ENCODE measurements around the gene POLG. TPM values are rescaled to one million over a fixed set of nuclear protein-coding genes. Genes with fewer than 3 reads are reported as not detected.

Gene POLG
- polyA plus RNA-seq, 1 of the 3 experiments (the other 2 are of a cell fraction): 24.9 TPM

DNA sequence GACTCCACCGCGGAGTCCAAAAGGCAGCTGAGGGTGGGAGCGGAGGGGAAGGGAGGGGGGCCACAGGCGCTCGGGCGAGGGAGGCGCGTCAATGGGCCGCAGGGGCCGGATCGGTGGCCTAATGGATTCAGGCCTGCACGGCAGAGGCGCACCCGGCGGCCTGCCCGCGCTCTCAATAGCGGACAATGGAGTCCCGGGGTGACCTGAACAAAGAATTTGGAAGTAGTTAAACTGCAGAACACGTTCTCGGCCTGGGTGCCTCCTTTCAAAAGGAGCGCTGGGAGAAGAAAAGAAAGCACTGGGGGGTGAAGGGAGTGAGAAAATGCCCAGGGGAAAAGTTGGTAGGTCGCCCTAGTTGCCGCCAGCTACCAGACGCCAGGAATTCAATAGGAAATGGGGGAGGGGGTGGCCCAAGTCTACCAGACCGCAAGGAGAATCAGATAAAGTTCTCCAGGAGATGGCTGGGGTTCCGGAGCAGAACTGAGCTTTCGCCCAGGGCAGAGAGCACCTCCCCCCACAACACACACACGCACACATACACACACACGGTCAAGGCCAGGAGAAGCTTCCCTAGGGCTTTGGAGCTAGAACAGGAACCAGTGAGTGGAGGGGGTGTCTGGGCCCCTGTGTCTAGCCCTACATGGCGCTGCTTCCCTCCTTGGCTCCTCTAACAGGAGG lies 25.8 kb upstream of the POLG start:
- no peaks in the 10 kb centered on the region for H3K36me3 ChIP-seq (replicated peaks in 1 of 2; ENCODE audit: control insufficient read depth in 1 of 2, insufficient read depth in 2 of 2, low read length in 1 of 2)
- no peaks in the 10 kb centered on the region for H3K79me2 ChIP-seq (ENCODE audit: insufficient read depth)
- no peak overlapping the region for H3K9ac ChIP-seq
- H3K9me3 ChIP-seq: no peaks in the 10 kb centered on the region
- H3K27me3 ChIP-seq (ENCODE audit: insufficient read depth): peaks cover 45% of the 10 kb centered on the region
- H4K20me1 ChIP-seq (ENCODE audit: insufficient read depth): peaks cover 15% of the 10 kb centered on the region; the same call in 1 of the 2 replicates
- no peak for TF ChIP-seq YY1 (IDR thresholded peaks at IDR 0.05; ENCODE audit: low read depth)
- TF ChIP-seq JUND (IDR thresholded peaks at IDR 0.05): no peak
- no peak for TF ChIP-seq RAD21 (IDR thresholded peaks at IDR 0.05; ENCODE audit: low read length)
- TF ChIP-seq SMC3 (IDR thresholded peaks at IDR 0.05; ENCODE audit: low read depth, low read length): no peak
- no peak for TF ChIP-seq ELF1 (IDR thresholded peaks at IDR 0.05)
- TF ChIP-seq REST (IDR thresholded peaks at IDR 0.05; ENCODE audit: low read depth, low read length): no peak
- TF ChIP-seq TEAD4 (IDR thresholded peaks at IDR 0.05; ENCODE audit: borderline replicate concordance, insufficient read depth): no peak
- no peak for TF ChIP-seq FOSL2 (IDR thresholded peaks at IDR 0.05; ENCODE audit: borderline replicate concordance, low read depth)
- TF ChIP-seq, protein P1, sequence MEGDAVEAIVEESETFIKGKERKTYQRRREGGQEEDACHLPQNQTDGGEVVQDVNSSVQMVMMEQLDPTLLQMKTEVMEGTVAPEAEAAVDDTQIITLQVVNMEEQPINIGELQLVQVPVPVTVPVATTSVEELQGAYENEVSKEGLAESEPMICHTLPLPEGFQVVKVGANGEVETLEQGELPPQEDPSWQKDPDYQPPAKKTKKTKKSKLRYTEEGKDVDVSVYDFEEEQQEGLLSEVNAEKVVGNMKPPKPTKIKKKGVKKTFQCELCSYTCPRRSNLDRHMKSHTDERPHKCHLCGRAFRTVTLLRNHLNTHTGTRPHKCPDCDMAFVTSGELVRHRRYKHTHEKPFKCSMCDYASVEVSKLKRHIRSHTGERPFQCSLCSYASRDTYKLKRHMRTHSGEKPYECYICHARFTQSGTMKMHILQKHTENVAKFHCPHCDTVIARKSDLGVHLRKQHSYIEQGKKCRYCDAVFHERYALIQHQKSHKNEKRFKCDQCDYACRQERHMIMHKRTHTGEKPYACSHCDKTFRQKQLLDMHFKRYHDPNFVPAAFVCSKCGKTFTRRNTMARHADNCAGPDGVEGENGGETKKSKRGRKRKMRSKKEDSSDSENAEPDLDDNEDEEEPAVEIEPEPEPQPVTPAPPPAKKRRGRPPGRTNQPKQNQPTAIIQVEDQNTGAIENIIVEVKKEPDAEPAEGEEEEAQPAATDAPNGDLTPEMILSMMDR (IDR thresholded peaks at IDR 0.05): no peak
- TF ChIP-seq POLR2AphosphoS5 (IDR thresholded peaks at IDR 0.05; ENCODE audit: low read depth, low read length): no peak
- no peak for TF ChIP-seq MXI1 (IDR thresholded peaks at IDR 0.05; ENCODE audit: low read depth, low read length)
- no peak for TF ChIP-seq FOXJ3 (CRISPR knock-in tag; IDR thresholded peaks at IDR 0.05)
- TF ChIP-seq ZBTB33 (IDR thresholded peaks at IDR 0.05; ENCODE audit: borderline replicate concordance, low read depth): no peak
- no peaks in the 10 kb centered on the region for H3K9me2 ChIP-seq
- 84% methylated on average over 29 of the region's 31 CpGs for WGBS (ENCODE audit: low lambda C conversion rate)
- no peak overlapping the region for H3K4me3 ChIP-seq (ENCODE audit: low read depth in 2 of 2, low read length in 1 of 2)
- ChIA-PET CTCF (interaction anchor here (1.1 to 23.0 kb wide), 14 partner anchors 7 to 153 kb away, joined by 3 to 766 read pairs (median 41); partner anchors contain the start of gene POLG), POLR2A (interaction anchor here (1.4 kb wide), 1 partner anchor 29 kb away, joined by 7 read pairs; no protein-coding TSS in a partner anchor)
- H3K4me1 ChIP-seq (ENCODE audit: control insufficient read depth in 1 of 2, insufficient read depth in 2 of 2, low read depth in 1 of 2, low read length in 1 of 2): peaks cover 0 to 51% of the 10 kb centered on the region in 2 experiments; a peak in 2 of 4 replicates
- H3K27ac ChIP-seq (ENCODE audit: low read depth in 2 of 2, low read length in 1 of 2): no peak overlapping the region
- H2AFZ ChIP-seq (ENCODE audit: low read depth): no peak overlapping the region
- H3K4me2 ChIP-seq: no peak overlapping the region
- DNase-seq: no peak
- peaks cover 6% of the 10 kb centered on the region for H3F3A ChIP-seq (replicated peaks; ENCODE audit: insufficient read depth)

Data from SK-N-SH (cell line).